Brain microvascular endothelial cell (primary cell): Measurements from ENCODE around the gene SPATA7.
A peak's percentile ranks its signal among the peaks of the same experiment; 100 is the strongest.

Experiments
- DNase-seq: peaks from one replicate; pipeline ENCODE4 v3.0.0-alpha.2; 2020
- H3K27ac ChIP-seq: fragments of 250-450 bp; sonication (Bioruptor Pico); 2 replicates; pipeline ENCODE4 v1.5.1; 2020; ENCODE audit warnings: mild to moderate bottlenecking, moderate library complexity
- H3K27me3 ChIP-seq: fragments of 250-450 bp; sonication (Bioruptor Pico); replicated peaks from 2 replicates; pipeline ENCODE4 v1.5.1; 2020; ENCODE audit warnings: mild to moderate bottlenecking
- H3K36me3 ChIP-seq: fragments of 250-450 bp; sonication (Bioruptor Pico); replicated peaks from 2 replicates; pipeline ENCODE4 v1.5.1; 2020; ENCODE audit warnings: mild to moderate bottlenecking
- H3K4me3 ChIP-seq: 2 replicates; pipeline ENCODE4 v1.5.1; 2011; ENCODE audit warnings: low read depth, mild to moderate bottlenecking, control low read depth, low read length, moderate library complexity
- CTCF ChIP-seq: IDR thresholded peaks from 2 replicates; pipeline ENCODE4 v1.5.1; 2011; ENCODE audit warnings: low read depth, mild to moderate bottlenecking, moderate library complexity, low read length, control low read depth, inconsistent platforms; ENCODE audit errors: missing control alignments
- in situ Hi-C: cut with HindIII; loops from 2 replicates; pipeline ENCODE4 v1.10.0; 2017; ENCODE audit warnings: low sequenced_read_pairs, low pct_ligation_motif_present

SPATA7 gene

DNA sequence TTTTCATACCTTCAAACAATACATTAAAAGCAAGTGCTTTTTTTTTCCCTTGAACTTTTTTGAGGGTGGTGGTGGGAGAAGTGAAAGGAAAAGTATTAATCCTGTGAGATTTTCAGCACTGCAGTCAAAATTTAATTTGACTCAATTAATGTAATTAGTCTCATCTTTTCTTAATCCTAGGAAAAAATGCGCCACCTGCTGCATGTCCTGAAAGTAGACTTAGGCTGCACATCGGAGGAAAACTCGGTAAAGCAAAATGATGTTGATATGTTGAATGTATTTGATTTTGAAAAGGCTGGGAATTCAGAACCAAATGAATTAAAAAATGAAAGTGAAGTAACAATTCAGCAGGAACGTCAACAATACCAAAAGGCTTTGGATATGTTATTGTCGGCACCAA lies 52.2 kb downstream of the SPATA7 start:
- TF ChIP-seq CTCF: peak; percentile 64
- Histone ChIP-seq H3K27ac (no peak overlapping the region), H3K4me3 (no peak overlapping the region), H3K36me3 (no peaks in the 10 kb centered on the region), H3K27me3 (no peaks in the 10 kb centered on the region)
- DNase-seq: no peak
- in situ Hi-C loops: no loop called here

DNA sequence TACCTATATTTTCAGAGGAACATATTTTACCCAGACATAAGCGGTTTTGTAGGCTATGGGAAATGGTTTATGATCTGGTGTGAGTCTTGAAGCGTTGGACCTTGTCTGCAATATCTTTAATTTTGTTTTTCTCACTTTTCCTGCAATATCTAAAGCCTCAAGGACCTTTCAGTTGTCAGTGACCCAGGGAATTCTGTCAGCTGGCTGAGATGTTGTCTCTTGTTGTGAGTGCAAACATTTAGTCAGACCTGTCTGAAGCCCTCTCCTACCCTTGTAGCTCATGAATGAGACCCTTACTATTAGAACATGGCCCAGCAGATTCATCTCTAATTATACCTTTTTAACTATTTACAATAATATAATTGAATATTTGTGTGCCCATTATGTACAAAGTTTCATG lies 53.6 kb downstream of the SPATA7 start:
- TF ChIP-seq CTCF: no peak
- Histone ChIP-seq H3K36me3 (no peaks in the 10 kb centered on the region), H3K27ac (no peak overlapping the region), H3K27me3 (no peaks in the 10 kb centered on the region), H3K4me3 (no peak overlapping the region)
- no peak for DNase-seq
- in situ Hi-C loops: no loop called here

GRCh38 chr14:88452231-88452630 lies 66.8 kb downstream of the SPATA7 start:
- Histone ChIP-seq H3K27me3 (no peaks in the 10 kb centered on the region), H3K4me3 (no peak overlapping the region), H3K36me3 (no peaks in the 10 kb centered on the region), H3K27ac (no peak overlapping the region)
- TF ChIP-seq CTCF: no peak
- DNase-seq: no peak
- in situ Hi-C loops: no loop called here

DNA sequence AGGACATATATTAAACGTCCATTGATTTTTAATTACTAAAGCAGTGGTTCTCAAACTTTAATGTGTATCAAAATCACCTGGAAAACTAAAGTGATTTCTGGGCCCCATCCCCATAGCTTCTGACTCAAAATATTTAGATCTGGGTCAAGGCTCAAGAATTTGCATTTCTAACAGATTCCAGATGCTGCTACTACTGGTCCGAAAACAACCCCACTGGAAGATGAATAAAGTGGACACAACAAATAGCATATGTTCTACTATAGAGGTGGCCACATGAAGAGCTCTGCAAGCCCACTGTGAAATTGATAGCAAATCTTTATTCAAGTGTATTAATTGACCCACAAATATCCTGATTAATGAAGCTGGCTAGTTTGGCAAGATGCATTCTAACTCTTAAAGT lies 69.4 kb downstream of the SPATA7 start:
- Histone ChIP-seq H3K27me3 (no peaks in the 10 kb centered on the region), H3K27ac (no peak overlapping the region), H3K4me3 (no peak overlapping the region), H3K36me3 (no peaks in the 10 kb centered on the region)
- in situ Hi-C loops: no loop called here
- no peak for TF ChIP-seq CTCF
- DNase-seq: no peak

DNA sequence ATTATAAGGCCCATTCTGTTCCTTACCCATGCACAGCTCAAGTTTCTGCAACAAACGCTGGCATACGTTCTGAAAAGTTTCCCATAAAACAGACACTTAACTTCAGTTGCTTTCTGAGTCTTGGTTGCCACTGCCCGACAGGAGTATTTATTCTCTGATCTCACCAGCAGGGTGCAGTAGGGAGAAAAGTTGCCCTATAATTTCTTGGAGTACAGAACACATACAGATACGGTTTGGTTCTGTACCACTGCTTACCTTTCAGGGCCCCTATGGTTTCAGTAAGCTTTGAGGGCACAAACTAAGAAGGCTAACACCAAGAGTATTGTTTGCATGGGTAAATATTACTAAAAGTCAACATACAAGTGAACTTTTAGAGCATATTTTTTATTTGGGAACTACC lies 77.9 kb downstream of the SPATA7 start:
- DNase-seq: no peak
- in situ Hi-C loops: no loop called here
- H3K36me3 ChIP-seq: peaks cover 3% of the 10 kb centered on the region
- H3K27me3 ChIP-seq: no peaks in the 10 kb centered on the region
- TF ChIP-seq CTCF: peak; percentile 47
- no peak overlapping the region for H3K27ac ChIP-seq
- no peak overlapping the region for H3K4me3 ChIP-seq

DNA sequence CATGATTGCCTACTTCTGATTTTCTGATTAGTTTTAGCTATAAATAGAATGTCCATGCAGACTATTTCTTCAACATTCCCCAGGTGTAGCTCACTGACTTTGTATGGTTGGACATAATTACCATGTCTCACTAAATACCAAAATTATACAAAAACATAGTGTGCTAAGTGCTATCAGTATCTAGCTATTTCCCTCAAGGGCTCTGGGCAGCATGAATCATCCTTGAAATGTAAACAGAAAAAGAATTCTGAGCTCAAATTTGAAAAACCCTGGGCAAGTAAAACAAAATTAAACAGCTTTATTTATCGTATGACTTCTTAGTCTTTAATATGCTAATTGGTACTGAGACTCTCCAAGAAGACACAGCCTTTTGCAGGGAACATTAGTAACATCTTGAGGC lies 82.9 kb downstream of the SPATA7 start:
- peak; percentile 38 for DNase-seq
- in situ Hi-C loops: no loop called here
- no peaks in the 10 kb centered on the region for H3K27me3 ChIP-seq
- TF ChIP-seq CTCF: no peak
- H3K4me3 ChIP-seq: no peak overlapping the region
- H3K36me3 ChIP-seq: peaks cover 8% of the 10 kb centered on the region
- no peak overlapping the region for H3K27ac ChIP-seq
